Neutrophil (primary cell): Measurements from ENCODE around the gene ACIN1.

Source experiments
- H3K27ac ChIP-seq: fragments of 200-600 bp; sonication (generic); 2 replicates; pipeline ENCODE4 v1.5.1; 2016; ENCODE audit warnings: mild to moderate bottlenecking, moderate library complexity
- H3K27me3 ChIP-seq: fragments of 200-600 bp; sonication (generic); 2 replicates; pipeline ENCODE4 v1.6.0; 2016; ENCODE audit warnings: mild to moderate bottlenecking
- H3K36me3 ChIP-seq: fragments of 200-600 bp; sonication (generic); 2 replicates; pipeline ENCODE4 v1.5.1; 2017
- H3K4me1 ChIP-seq, 2 experiments: fragments of 200-600 bp in 1 of 2; sonication (generic) in 1 of 2; 1 replicate in 1 of 2; 2 replicates in 1 of 2; pipeline versions ENCODE4 v1.5.1 to v1.6.1; 2013 to 2016; ENCODE audit warnings: low read depth in 1 of 2, low read length in 1 of 2, mild to moderate bottlenecking in 1 of 2, moderate library complexity in 1 of 2; ENCODE audit not compliant: control insufficient read depth in 1 of 2, insufficient read depth in 1 of 2
- H3K4me3 ChIP-seq, 2 experiments: fragments of 200-600 bp in 1 of 2; sonication (generic) in 1 of 2; 1 replicate in 1 of 2; 2 replicates in 1 of 2; pipeline ENCODE4 v1.5.1; 2013 to 2016; ENCODE audit warnings: low read depth in 1 of 2, low read length in 1 of 2, mild to moderate bottlenecking in 1 of 2, moderate library complexity in 1 of 2
- H3K9me3 ChIP-seq: fragments of 200-600 bp; sonication (generic); 2 replicates; pipeline ENCODE4 v1.5.1; 2016
- TF ChIP-seq, protein P1 (sequence below): fragments of 200-600 bp; sonication (generic); IDR thresholded peaks from 2 replicates; pipeline ENCODE4 v1.5.1; 2016; ENCODE audit warnings: antibody characterized with exemption

ACIN1 gene

DNA sequence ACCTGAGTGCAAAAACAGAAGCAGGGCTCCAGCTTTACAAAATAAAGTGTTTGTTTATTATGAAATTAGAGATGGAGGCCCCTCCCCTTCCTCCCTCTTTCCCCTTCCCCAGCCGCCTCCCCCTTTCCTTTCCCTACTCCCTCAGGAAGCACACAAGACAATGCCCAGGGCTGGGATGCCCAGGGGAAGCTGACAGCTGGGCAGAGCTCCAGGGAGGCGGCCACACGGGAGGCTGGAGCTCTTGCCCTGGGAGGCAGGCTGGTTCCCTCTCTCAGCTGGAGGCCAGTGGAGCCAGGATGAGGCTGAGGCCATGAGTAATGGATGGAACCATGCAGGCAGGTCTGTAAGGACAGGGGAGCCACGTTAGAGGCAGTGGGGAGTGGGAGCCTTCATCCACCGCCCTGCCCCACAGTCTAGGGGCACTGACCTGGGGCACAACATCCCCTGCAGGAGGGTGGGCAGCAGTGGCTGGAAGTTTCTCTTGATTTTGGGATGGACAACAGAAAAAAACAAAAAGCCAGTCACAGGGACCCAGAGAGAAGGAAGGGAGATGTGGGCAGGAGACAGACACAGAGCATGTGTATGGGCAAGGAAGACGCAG is 47.8 kb downstream of the ACIN1 start:
- no peaks in the 10 kb centered on the region for H3K36me3 ChIP-seq
- H3K9me3 ChIP-seq: no peaks in the 10 kb centered on the region
- peaks cover 6% of the 10 kb centered on the region for H3K27me3 ChIP-seq
- H3K27ac ChIP-seq: no peak overlapping the region
- peaks cover 0 to 8% of the 10 kb centered on the region in 2 experiments for H3K4me1 ChIP-seq
- H3K4me3 ChIP-seq: no peak overlapping the region
- TF ChIP-seq, protein P1, sequence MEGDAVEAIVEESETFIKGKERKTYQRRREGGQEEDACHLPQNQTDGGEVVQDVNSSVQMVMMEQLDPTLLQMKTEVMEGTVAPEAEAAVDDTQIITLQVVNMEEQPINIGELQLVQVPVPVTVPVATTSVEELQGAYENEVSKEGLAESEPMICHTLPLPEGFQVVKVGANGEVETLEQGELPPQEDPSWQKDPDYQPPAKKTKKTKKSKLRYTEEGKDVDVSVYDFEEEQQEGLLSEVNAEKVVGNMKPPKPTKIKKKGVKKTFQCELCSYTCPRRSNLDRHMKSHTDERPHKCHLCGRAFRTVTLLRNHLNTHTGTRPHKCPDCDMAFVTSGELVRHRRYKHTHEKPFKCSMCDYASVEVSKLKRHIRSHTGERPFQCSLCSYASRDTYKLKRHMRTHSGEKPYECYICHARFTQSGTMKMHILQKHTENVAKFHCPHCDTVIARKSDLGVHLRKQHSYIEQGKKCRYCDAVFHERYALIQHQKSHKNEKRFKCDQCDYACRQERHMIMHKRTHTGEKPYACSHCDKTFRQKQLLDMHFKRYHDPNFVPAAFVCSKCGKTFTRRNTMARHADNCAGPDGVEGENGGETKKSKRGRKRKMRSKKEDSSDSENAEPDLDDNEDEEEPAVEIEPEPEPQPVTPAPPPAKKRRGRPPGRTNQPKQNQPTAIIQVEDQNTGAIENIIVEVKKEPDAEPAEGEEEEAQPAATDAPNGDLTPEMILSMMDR: no peak

- Histone ChIP-seq H3K9me3 (no peaks in the 10 kb centered on the region), H3K36me3 (no peaks in the 10 kb centered on the region), H3K27me3 (peaks cover 6% of the 10 kb centered on the region), H3K4me3 (no peak overlapping the region), H3K27ac (no peak overlapping the region), H3K4me1 (no peaks in the 10 kb centered on the region)
- TF ChIP-seq, protein P1: no peak
Observed at GRCh38 chr14:23045419-23046357, 49.2 kb downstream of the ACIN1 start.

GRCh38 chr14:23044840-23045239 is 50.1 kb downstream of the ACIN1 start:
- H3K36me3 ChIP-seq: no peaks in the 10 kb centered on the region
- no peak overlapping the region for H3K4me3 ChIP-seq
- H3K27me3 ChIP-seq: peaks cover 6% of the 10 kb centered on the region
- TF ChIP-seq, protein P1: no peak
- no peak overlapping the region for H3K27ac ChIP-seq
- no peaks in the 10 kb centered on the region for H3K9me3 ChIP-seq
- H3K4me1 ChIP-seq: no peaks in the 10 kb centered on the region

DNA sequence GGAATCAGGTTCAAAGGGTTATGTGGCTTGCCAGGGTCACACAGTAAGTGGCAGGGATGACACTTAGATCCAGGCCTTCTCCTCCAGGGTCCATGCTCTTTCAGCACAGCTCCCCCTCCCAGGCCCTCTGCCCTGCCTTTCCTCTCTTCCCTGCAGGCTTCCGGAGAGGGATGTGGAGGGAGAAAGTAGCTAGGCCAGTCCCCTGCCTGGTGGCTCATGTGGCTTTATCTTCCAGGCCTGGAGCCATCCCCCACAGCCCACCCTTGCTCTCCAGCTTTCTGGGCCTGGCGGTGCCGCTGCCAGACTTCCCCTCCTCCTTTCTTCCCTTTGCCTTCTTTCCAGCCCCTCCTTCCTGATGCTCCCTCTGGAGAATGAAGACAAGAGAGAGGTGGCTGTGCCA is 51.2 kb downstream of the ACIN1 start:
- no peaks in the 10 kb centered on the region for H3K4me1 ChIP-seq
- peaks cover 6% of the 10 kb centered on the region for H3K27me3 ChIP-seq
- no peak overlapping the region for H3K4me3 ChIP-seq
- H3K9me3 ChIP-seq: no peaks in the 10 kb centered on the region
- TF ChIP-seq, protein P1: no peak
- no peak overlapping the region for H3K27ac ChIP-seq
- no peaks in the 10 kb centered on the region for H3K36me3 ChIP-seq

DNA sequence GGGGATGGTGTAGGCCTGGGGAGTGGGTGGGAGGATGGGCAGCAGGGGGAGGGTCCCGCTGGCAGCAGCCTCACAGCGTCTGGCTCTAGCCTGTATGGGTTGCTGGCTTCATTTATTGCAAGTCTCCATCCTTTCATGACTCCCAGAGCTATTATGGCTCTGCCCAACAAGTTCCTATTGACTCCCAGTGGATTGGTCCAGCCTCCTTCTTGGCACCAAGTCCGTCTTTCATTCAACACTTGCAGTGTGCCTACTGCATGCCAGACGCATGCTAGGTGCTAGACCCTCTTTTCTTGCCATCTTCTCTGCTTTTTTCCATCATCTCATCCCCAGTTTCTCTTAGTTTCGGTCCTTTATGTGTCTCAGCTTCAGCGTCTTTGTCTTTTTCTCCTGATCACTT is 51.8 kb downstream of the ACIN1 start:
- Histone ChIP-seq H3K4me1 (no peaks in the 10 kb centered on the region), H3K9me3 (no peaks in the 10 kb centered on the region), H3K27me3 (peaks cover 6% of the 10 kb centered on the region), H3K36me3 (no peaks in the 10 kb centered on the region), H3K27ac (no peak overlapping the region), H3K4me3 (no peak overlapping the region)
- TF ChIP-seq, protein P1: no peak
